HEK293 (cell line): ENCODE measurements around the gene FOXO3.
A peak's percentile ranks its signal among the peaks of the same experiment; 100 is the strongest.

Source experiments
- EGR2 ChIP-seq: fragments of 450-650 bp; formaldehyde crosslinking; IDR thresholded peaks from 2 replicates; pipeline ENCODE4 v1.5.1; 2016; ENCODE audit warnings: low read depth, missing biosample characterization, missing genetic modification characterization
- GLIS2 ChIP-seq: fragments of 450-650 bp; formaldehyde crosslinking; IDR thresholded peaks from 2 replicates; pipeline ENCODE4 v1.5.1; 2016; ENCODE audit warnings: missing biosample characterization, missing genetic modification characterization
- MEIS1 ChIP-seq: sonication (generic); formaldehyde crosslinking; IDR thresholded peaks from 2 replicates; pipeline ENCODE4 v1.8.1; 2022; ENCODE audit warnings: missing genetic modification reagents, mild to moderate bottlenecking, borderline replicate concordance
- SP3 ChIP-seq: fragments of 450-650 bp; formaldehyde crosslinking; IDR thresholded peaks from 2 replicates; pipeline ENCODE4 v1.5.1; 2016; ENCODE audit warnings: missing biosample characterization, missing genetic modification characterization
- ZNF501 ChIP-seq: fragments of 450-650 bp; formaldehyde crosslinking; IDR thresholded peaks from 2 replicates; pipeline ENCODE4 v1.5.1; 2016; ENCODE audit warnings: missing biosample characterization, missing genetic modification characterization
- ZNF624 ChIP-seq: fragments of 450-650 bp; formaldehyde crosslinking; IDR thresholded peaks from 2 replicates; pipeline ENCODE4 v1.5.1; 2017; ENCODE audit warnings: missing biosample characterization, missing genetic modification characterization
- ZNF664 ChIP-seq: fragments of 450-650 bp; formaldehyde crosslinking; IDR thresholded peaks from 2 replicates; pipeline ENCODE4 v1.5.1; 2016; ENCODE audit warnings: missing biosample characterization, missing genetic modification characterization
- ZNF792 ChIP-seq: fragments of 450-650 bp; formaldehyde crosslinking; IDR thresholded peaks from 2 replicates; pipeline ENCODE4 v1.5.1; 2016; ENCODE audit warnings: missing biosample characterization, missing genetic modification characterization
- TF ChIP-seq, protein P1 (sequence below): fragments of 450-650 bp; formaldehyde crosslinking; IDR thresholded peaks from 2 replicates; pipeline ENCODE4 v1.5.1; 2016; ENCODE audit warnings: missing biosample characterization, missing genetic modification characterization

DNA sequence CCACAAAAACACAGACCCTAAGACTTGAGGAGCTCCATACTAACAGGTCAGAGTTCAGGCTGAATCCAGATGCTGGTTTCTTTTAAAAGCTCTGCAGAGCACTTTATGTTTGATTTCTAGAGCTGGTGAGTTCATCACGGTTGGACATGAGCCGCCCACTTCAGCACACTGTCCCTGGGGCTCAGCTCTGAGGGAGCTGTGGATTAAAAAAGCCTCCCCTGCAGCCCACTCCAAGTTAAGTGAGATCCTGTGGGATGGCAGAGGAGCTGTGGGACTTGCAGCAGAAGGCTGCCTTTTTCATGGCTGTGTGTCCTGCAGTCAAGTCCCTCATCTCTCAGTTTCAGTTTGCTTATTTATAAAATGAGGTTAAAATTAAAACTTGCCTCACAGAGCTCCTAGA is 110.5 kb downstream of the FOXO3 start:
- TF ChIP-seq ZNF501 (tag by site-specific recombination) (no peak), ZNF664 (tag by site-specific recombination) (no peak), ZNF792 (tag by site-specific recombination) (no peak), EGR2 (tag by site-specific recombination) (peak; percentile 77), GLIS2 (no peak), SP3 (tag by site-specific recombination) (no peak), MEIS1 (no peak), ZNF624 (tag by site-specific recombination) (no peak)
- TF ChIP-seq, protein P1, sequence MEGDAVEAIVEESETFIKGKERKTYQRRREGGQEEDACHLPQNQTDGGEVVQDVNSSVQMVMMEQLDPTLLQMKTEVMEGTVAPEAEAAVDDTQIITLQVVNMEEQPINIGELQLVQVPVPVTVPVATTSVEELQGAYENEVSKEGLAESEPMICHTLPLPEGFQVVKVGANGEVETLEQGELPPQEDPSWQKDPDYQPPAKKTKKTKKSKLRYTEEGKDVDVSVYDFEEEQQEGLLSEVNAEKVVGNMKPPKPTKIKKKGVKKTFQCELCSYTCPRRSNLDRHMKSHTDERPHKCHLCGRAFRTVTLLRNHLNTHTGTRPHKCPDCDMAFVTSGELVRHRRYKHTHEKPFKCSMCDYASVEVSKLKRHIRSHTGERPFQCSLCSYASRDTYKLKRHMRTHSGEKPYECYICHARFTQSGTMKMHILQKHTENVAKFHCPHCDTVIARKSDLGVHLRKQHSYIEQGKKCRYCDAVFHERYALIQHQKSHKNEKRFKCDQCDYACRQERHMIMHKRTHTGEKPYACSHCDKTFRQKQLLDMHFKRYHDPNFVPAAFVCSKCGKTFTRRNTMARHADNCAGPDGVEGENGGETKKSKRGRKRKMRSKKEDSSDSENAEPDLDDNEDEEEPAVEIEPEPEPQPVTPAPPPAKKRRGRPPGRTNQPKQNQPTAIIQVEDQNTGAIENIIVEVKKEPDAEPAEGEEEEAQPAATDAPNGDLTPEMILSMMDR = no peak
